HepG2 (cell line): ENCODE data around the gene SSR2. TPM values are rescaled to one million over a fixed set of nuclear protein-coding genes. Genes with fewer than 3 reads are reported as not detected.

Experiments used
- ATAC-seq: fragments of 200-7000 bp; cut with Tn5 transposase; 3 replicates; pipeline ENCODE4 v1.9.1; 2020; ENCODE audit warnings: mild to moderate bottlenecking, moderate library complexity
- BruUV-seq: library from RNA; stranded (reverse); fragments of 400-500 nt; replicated peaks from 2 replicates; lab custom pipeline; 2021; lab: Mats Ljungman, UMichigan
- CTCF ChIA-PET: fragments of 300-600 bp; formaldehyde crosslinking; extraction: SDS; loops from one replicate; lab custom pipeline; 2021; ENCODE audit warnings: low total read pairs, inconsistent platforms, low intra/inter-chr PET ratio; lab: Yijun Ruan, JAX
- POLR2A ChIA-PET: fragments of 350-600 bp; sonication (Branson Sonifier 250); formaldehyde crosslinking; loops from one replicate; lab custom pipeline; 2020; ENCODE audit warnings: antibody characterized with exemption, inconsistent platforms; lab: Yijun Ruan, JAX
- DNase-seq: peaks from one replicate; pipeline ENCODE4 v3.0.0-alpha.2; 2015; ENCODE audit warnings: low spot score
- FAIRE-seq: peaks from 3 replicates; lab custom pipeline; 2011; peaks lifted over from hg19 to GRCh38; lab: Jason Lieb, UNC
- H2AFZ ChIP-seq: one replicate; pipeline ENCODE4 v1.6.1; 2011; ENCODE audit warnings: low read length, inconsistent platforms
- H3K27ac ChIP-seq: fragments of 300-600 bp; 3 replicates; pipeline ENCODE4 v1.8.0; 2011; ENCODE audit warnings: mixed run types, mild to moderate bottlenecking, mixed read lengths, low read length, inconsistent platforms; ENCODE audit not compliant: insufficient read depth; ENCODE audit errors: extremely low read length
- H3K27me3 ChIP-seq, 2 experiments: fragments of 200-600 bp in 1 of 2; 2 replicates in 1 of 2; 3 replicates in 1 of 2; pipeline versions ENCODE4 v1.6.0 to v1.8.0; 2011; ENCODE audit warnings: low read length in 2 of 2, mild to moderate bottlenecking in 2 of 2, moderate library complexity in 2 of 2, inconsistent platforms in 1 of 2; ENCODE audit not compliant: insufficient read depth in 2 of 2, control insufficient read depth in 1 of 2
- H3K36me3 ChIP-seq, 2 experiments: fragments of 200-600 bp in 1 of 2; replicated peaks in 1 of 2; 2 replicates in 1 of 2; 3 replicates in 1 of 2; pipeline versions ENCODE4 v1.5.1 to v1.8.0; 2011; ENCODE audit warnings: low read length in 2 of 2, inconsistent platforms in 1 of 2; ENCODE audit not compliant: insufficient read depth in 2 of 2, control insufficient read depth in 1 of 2
- H3K4me1 ChIP-seq: 2 replicates; pipeline ENCODE4 v1.5.1; 2012; ENCODE audit warnings: low read length, inconsistent platforms; ENCODE audit not compliant: insufficient read depth
- H3K4me2 ChIP-seq: 2 replicates; pipeline ENCODE4 v1.6.0; 2011; ENCODE audit warnings: low read depth, low read length, inconsistent platforms
- H3K4me3 ChIP-seq, 3 experiments: fragments of 200-600 bp in 1 of 3; sonication (generic), shearing (Covaris generic) in 1 of 3; replicated peaks in 1 of 3; 2 replicates each; pipeline ENCODE4 v1.5.1; 2011 to 2016; ENCODE audit warnings: low read length in 3 of 3, inconsistent platforms in 2 of 3, low read depth in 2 of 3, mild to moderate bottlenecking in 2 of 3, control low read depth in 1 of 3, mixed read lengths in 1 of 3; ENCODE audit not compliant: insufficient read depth in 1 of 3
- H3K79me2 ChIP-seq: one replicate; pipeline ENCODE4 v1.6.1; 2011; ENCODE audit warnings: low read length, inconsistent platforms; ENCODE audit not compliant: insufficient read depth
- H3K9ac ChIP-seq: 2 replicates; pipeline ENCODE4 v1.6.0; 2011; ENCODE audit warnings: mild to moderate bottlenecking, low read depth, low read length, inconsistent platforms; ENCODE audit not compliant: insufficient read depth
- H3K9me3 ChIP-seq: 2 replicates; pipeline ENCODE4 v1.5.1; 2012; ENCODE audit warnings: mild to moderate bottlenecking, low read length
- H4K20me1 ChIP-seq: 2 replicates; pipeline ENCODE4 v1.6.0; 2011; ENCODE audit warnings: inconsistent platforms, mild to moderate bottlenecking, low read length, moderate library complexity; ENCODE audit not compliant: insufficient read depth
- CENPT ChIP-seq: sonication (generic); formaldehyde crosslinking; IDR thresholded peaks from 2 replicates; pipeline ENCODE4 v1.8.0; 2022; ENCODE audit warnings: low read depth, mild to moderate bottlenecking, moderate library complexity, missing genetic modification reagents
- GATAD1 ChIP-seq: IDR thresholded peaks from 2 replicates; pipeline ENCODE4 v1.6.1; 2016; ENCODE audit warnings: missing genetic modification reagents, missing compliant biosample characterization
- MEF2D ChIP-seq: sonication (generic); formaldehyde crosslinking; IDR thresholded peaks from 2 replicates; pipeline ENCODE4 v1.5.1; 2020; ENCODE audit warnings: mild to moderate bottlenecking, missing genetic modification reagents
- MTA1 ChIP-seq: sonication (generic); formaldehyde crosslinking; IDR thresholded peaks from 2 replicates; pipeline ENCODE4 v1.4.0; 2020; ENCODE audit warnings: missing genetic modification reagents, mild to moderate bottlenecking, borderline replicate concordance
- RFX3 ChIP-seq: IDR thresholded peaks from 2 replicates; pipeline ENCODE4 v1.6.1; 2016; ENCODE audit warnings: missing biosample characterization, missing genetic modification reagents
- SOX6 ChIP-seq, 2 experiments: fragments of 450-650 bp in 1 of 2; sonication (generic) in 1 of 2; formaldehyde crosslinking in 1 of 2; IDR thresholded peaks; 2 replicates each; pipeline versions ENCODE4 v1.4.0 to v1.6.1; 2017 to 2020; ENCODE audit warnings: antibody characterized with exemption in 1 of 2, mild to moderate bottlenecking in 1 of 2, missing genetic modification reagents in 1 of 2
- STAT5B ChIP-seq: sonication (generic); formaldehyde crosslinking; IDR thresholded peaks from 2 replicates; pipeline ENCODE4 v1.4.0; 2020; ENCODE audit warnings: missing genetic modification reagents
- SUZ12 ChIP-seq: fragments of 150-350 bp; IDR thresholded peaks from 2 replicates; pipeline ENCODE4 v1.6.1; 2014; ENCODE audit warnings: low read depth, low read length
- TEAD3 ChIP-seq: optimal IDR thresholded peaks from 2 replicates; pipeline ENCODE3; 2016; ENCODE audit warnings: borderline replicate concordance
- TMF1 ChIP-seq: sonication (generic); formaldehyde crosslinking; IDR thresholded peaks from 2 replicates; pipeline ENCODE4 v1.8.1; 2022; ENCODE audit warnings: low read depth, missing genetic modification reagents
- ZFP37 ChIP-seq: sonication (generic); formaldehyde crosslinking; IDR thresholded peaks from 2 replicates; pipeline ENCODE4 v1.4.0; 2020; ENCODE audit warnings: missing genetic modification reagents, borderline replicate concordance
- ZFYVE20 ChIP-seq: sonication (generic); formaldehyde crosslinking; IDR thresholded peaks from 2 replicates; pipeline ENCODE4 v1.8.0; 2023; ENCODE audit warnings: low read depth, mild to moderate bottlenecking, moderate library complexity, missing genetic modification reagents, borderline replicate concordance
- ZNF335 ChIP-seq: sonication (generic); formaldehyde crosslinking; IDR thresholded peaks from 2 replicates; pipeline ENCODE4 v1.4.0; 2020; ENCODE audit warnings: missing genetic modification reagents
- ZNF33B ChIP-seq: sonication (generic); formaldehyde crosslinking; IDR thresholded peaks from 2 replicates; pipeline ENCODE4 v1.5.1; 2020; ENCODE audit warnings: mild to moderate bottlenecking, missing genetic modification reagents
- ZNF816 ChIP-seq: sonication (generic); formaldehyde crosslinking; IDR thresholded peaks from 2 replicates; pipeline ENCODE4 v1.8.0; 2022; ENCODE audit warnings: missing genetic modification reagents, mild to moderate bottlenecking, borderline replicate concordance
- ZSCAN21 ChIP-seq: sonication (generic); formaldehyde crosslinking; IDR thresholded peaks from 2 replicates; pipeline ENCODE4 v1.8.0; 2022; ENCODE audit warnings: mild to moderate bottlenecking, missing genetic modification reagents, moderate library complexity, borderline replicate concordance
- whole genome bisulfite sequencing: methylation state at CpG from one replicate; pipeline ENCODE4 v1.1.6; 2017; ENCODE audit warnings: low lambda C conversion rate; 5-methylcytosine and 5-hydroxymethylcytosine counted together
- in situ Hi-C: cut with HindIII; loops from 2 replicates; pipeline ENCODE4 v1.10.0; 2017; ENCODE audit warnings: low pct_unique_long_range_greater_than_20kb; ENCODE audit not compliant: extremely low pct_ligation_motif_present
- intact Hi-C: fragments of 100-400 bp; cut with micrococcal nuclease; formaldehyde crosslinking; loops from one replicate; pipeline ENCODE4 v1.10.0; 2022; ENCODE audit not compliant: unreplicated experiment
- polyA plus RNA-seq, 8 experiments: library from polyadenylated mRNA; depleted of rRNA in 3 of 8; stranded (reverse) in 7 of 8; unstranded in 1 of 8; fragments of >200 nt; fragmentation: Illumina TruSeq in 4 of 8; extraction: Trizol in 4 of 8; gene quantifications; 2 replicates each; pipeline versions ENCODE4 v1.2.1 to v1.2.3, GENCODE V29; 2011 to 2016; ENCODE audit warnings: low read depth in 4 of 8, missing spikeins in 1 of 8, mixed read lengths in 1 of 8; ENCODE audit not compliant: insufficient read depth in 1 of 8
- total RNA-seq, 5 experiments: library from RNA; depleted of rRNA; stranded (reverse); fragments of >200 nt; fragmentation: Illumina TruSeq; extraction: Trizol; gene quantifications; 2 replicates each; pipeline ENCODE4 v1.2.3, GENCODE V29; 2016; ENCODE audit warnings: low read depth in 1 of 5
- TF ChIP-seq, protein P1 (sequence below): sonication (generic); formaldehyde crosslinking; IDR thresholded peaks from 2 replicates; pipeline ENCODE4 v1.5.0; 2020; ENCODE audit warnings: missing genetic modification reagents
- TF ChIP-seq, protein P2 (sequence below): sonication (generic); formaldehyde crosslinking; conservative IDR thresholded peaks from 2 replicates; pipeline ENCODE4 v1.8.0; 2022; ENCODE audit warnings: missing genetic modification reagents

SSR2 gene
- total and polyA plus RNA-seq, 2 of the 13 experiments (the other 11 are each of a cell fraction or from before 2014, with no cell fraction given) = 284 to 461 TPM

DNA sequence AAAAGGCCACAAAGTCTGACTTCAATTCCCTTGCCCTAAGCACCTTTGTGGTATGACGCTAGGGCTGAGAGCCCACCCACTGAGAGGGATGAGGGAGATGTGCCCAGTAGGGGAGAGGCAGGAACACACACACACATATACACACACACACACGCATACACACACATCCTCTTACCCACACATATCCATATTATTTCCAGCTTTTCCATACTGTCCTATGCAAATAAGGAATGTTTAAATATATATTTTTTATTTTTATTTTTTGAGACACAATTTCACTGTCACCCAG, 43.2 kb upstream of the SSR2 start:
- no peak overlapping the region for H3K9ac ChIP-seq
- no peaks in the 10 kb centered on the region for H3K36me3 ChIP-seq
- ChIA-PET CTCF (no interaction called here), POLR2A (interaction anchor here (1.0 to 1.4 kb wide), 3 partner anchors 11 to 130 kb away, joined by 3 to 10 read pairs (median 3); partner anchors contain the start of genes KHDC4, LAMTOR2 and UBQLN4)
- peaks cover 38% of the 10 kb centered on the region for H3K4me1 ChIP-seq
- no TSS peak for BruUV-seq
- no peaks in the 10 kb centered on the region for H3K79me2 ChIP-seq
- no peaks in the 10 kb centered on the region for H3K9me3 ChIP-seq
- no peak for ATAC-seq
- intact Hi-C loops = loop anchor here (10.0 kb wide), 1 partner anchor 59 kb away; no protein-coding TSS in a partner anchor
- H4K20me1 ChIP-seq = no peaks in the 10 kb centered on the region
- H3K4me2 ChIP-seq = no peak overlapping the region
- no peak overlapping the region for H3K27ac ChIP-seq
- no peak overlapping the region for H3K4me3 ChIP-seq
- DNase-seq = no peak
- in situ Hi-C loops = loop anchor here (10.0 kb wide), 1 partner anchor 119 kb away; the partner anchor contains the start of gene RXFP4
- WGBS = 58% methylated on average over 1 of the region's 2 CpGs
- no peak for FAIRE-seq
- no peak for TF ChIP-seq ZFYVE20 (CRISPR knock-in tag)
- TF ChIP-seq ZNF33B (CRISPR knock-in tag) = no peak
- no peak for TF ChIP-seq MEF2D (CRISPR knock-in tag)
- no peak for TF ChIP-seq ZNF335 (CRISPR knock-in tag)
- no peak for TF ChIP-seq RFX3 (CRISPR knock-in tag)
- TF ChIP-seq, protein P1, sequence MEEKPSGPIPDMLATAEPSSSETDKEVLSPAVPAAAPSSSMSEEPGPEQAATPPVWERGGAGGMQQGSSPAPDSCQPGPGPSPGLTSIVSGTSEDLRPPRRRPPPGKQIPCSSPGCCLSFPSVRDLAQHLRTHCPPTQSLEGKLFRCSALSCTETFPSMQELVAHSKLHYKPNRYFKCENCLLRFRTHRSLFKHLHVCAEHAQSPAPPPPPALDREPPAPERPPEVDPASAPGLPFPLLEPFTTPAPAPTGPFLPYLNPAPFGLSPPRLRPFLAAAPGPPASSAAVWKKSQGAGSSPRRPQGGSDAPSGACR (CRISPR knock-in tag) = no peak
- no peak for TF ChIP-seq SOX6 (IDR thresholded peaks at IDR 0.05)
- no peak for TF ChIP-seq SOX6 (CRISPR knock-in tag; IDR thresholded peaks at IDR 0.05)
- TF ChIP-seq SUZ12 = no peak
- no peak for TF ChIP-seq STAT5B (CRISPR knock-in tag)
- TF ChIP-seq, protein P2, sequence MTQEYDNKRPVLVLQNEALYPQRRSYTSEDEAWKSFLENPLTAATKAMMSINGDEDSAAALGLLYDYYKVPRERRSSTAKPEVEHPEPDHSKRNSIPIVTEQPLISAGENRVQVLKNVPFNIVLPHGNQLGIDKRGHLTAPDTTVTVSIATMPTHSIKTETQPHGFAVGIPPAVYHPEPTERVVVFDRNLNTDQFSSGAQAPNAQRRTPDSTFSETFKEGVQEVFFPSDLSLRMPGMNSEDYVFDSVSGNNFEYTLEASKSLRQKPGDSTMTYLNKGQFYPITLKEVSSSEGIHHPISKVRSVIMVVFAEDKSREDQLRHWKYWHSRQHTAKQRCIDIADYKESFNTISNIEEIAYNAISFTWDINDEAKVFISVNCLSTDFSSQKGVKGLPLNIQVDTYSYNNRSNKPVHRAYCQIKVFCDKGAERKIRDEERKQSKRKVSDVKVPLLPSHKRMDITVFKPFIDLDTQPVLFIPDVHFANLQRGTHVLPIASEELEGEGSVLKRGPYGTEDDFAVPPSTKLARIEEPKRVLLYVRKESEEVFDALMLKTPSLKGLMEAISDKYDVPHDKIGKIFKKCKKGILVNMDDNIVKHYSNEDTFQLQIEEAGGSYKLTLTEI (CRISPR knock-in tag) = no peak
- no peak for TF ChIP-seq TMF1 (CRISPR knock-in tag)
- TF ChIP-seq GATAD1 (CRISPR knock-in tag) = no peak
- no peak for TF ChIP-seq TEAD3
- no peak for TF ChIP-seq MTA1
- TF ChIP-seq CENPT = no peak
- no peak for TF ChIP-seq ZFP37
- TF ChIP-seq ZNF816 (CRISPR knock-in tag) = no peak
- no peak for TF ChIP-seq ZSCAN21
- no peak overlapping the region for H2AFZ ChIP-seq
- no peaks in the 10 kb centered on the region for H3K27me3 ChIP-seq
